Ovary (tissue), 3 donors: ENCODE data around the gene MIEF2.

Source experiments
- CTCF ChIP-seq, 3 donors: fragments of 450-650 bp in 2 of 3; fragments of 200-600 bp in 1 of 3; IDR thresholded peaks; one replicate each; pipeline versions ENCODE4 v1.5.1 to v1.8.0; 2016 to 2022; ENCODE audit warnings: antibody characterized with exemption in 3 of 3, mild to moderate bottlenecking in 1 of 3
- POLR2A ChIP-seq: fragments of 450-650 bp; IDR thresholded peaks from one replicate; pipeline ENCODE4 v1.6.1; 2017; ENCODE audit warnings: antibody characterized with exemption, mild to moderate bottlenecking, moderate library complexity
- donor health status: DM: no; HTN: no; CAD: no.

DNA sequence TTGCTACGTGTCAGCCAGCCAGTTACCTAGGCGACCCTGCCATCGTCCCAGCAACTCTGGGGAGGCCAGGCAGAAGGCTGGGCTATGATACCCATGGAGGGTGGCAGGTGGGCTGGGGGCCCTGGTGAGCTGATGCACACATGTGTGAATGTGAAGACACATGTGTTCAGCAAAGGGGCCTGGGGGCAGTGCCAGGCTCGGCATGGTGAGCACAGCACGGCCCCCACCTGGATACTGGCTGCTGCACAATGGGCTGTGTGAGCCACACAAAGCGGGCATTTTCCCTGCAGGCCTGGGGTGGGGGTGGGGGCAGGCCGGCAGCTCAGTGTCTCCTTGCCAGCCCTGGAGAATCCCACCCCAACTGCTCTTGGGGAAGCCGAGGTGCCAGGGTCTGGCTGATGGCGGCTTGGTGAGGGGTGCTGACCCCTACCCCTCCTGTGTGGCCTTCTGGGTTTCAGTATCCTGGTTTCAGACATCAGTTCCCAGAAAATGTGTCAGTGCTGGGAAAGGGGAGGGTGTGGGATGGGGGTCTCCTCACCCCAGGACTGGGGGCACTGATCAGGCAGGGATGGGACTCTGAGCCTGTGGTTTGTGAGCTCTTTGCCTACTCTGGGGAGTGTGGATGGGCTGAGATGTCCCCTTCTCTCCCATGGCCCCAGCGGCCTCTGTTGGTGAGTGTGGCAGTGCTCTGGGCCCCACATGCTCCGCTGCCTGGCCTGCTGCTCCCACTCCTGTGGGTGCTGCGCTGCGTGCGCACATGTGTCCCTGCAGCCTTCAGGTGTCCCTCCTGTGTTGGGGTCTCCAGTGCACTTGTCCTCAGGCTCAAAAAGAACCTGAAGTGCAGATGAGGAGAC is 29.9 kb upstream of the MIEF2 start:
- TF ChIP-seq CTCF (IDR thresholded peaks at IDR 0.05) (no peak), POLR2A (no peak)
